Left lung (tissue), 10 donors: ENCODE results near the gene SLC12A7. TPM values are rescaled to one million over a fixed set of nuclear protein-coding genes. Genes with fewer than 3 reads are reported as not detected.
"Not testable (repeated sequence)": the region's sequence is repeated elsewhere in the genome, so short reads cannot be mapped to it uniquely, and the experiment has no call there.

ENCODE experiments used
- ATAC-seq: fragments of 200-7000 bp; cut with Tn5 transposase; one replicate; pipeline ENCODE4 v1.9.1; 2020; ENCODE audit warnings: moderate library complexity
- DNase-seq, 4 donors: peaks; one replicate each; pipeline ENCODE4 v3.0.0-alpha.2; 2013 to 2020
- H3K27ac ChIP-seq, 2 donors: fragments of 200-600 bp; sonication (generic) in 1 of 2; one replicate each; pipeline versions ENCODE4 v1.5.0 to v1.8.0; 2020 to 2021
- H3K27me3 ChIP-seq, 2 donors: fragments of 200-600 bp; sonication (generic) in 1 of 2; one replicate each; pipeline versions ENCODE4 v1.5.0 to v1.8.0; 2020 to 2021
- H3K36me3 ChIP-seq, 2 donors: fragments of 200-600 bp; sonication (generic) in 1 of 2; one replicate each; pipeline versions ENCODE4 v1.5.0 to v1.8.0; 2020 to 2021
- H3K4me1 ChIP-seq, 2 donors: fragments of 200-600 bp; one replicate each; pipeline ENCODE4 v1.8.0; 2021
- H3K4me3 ChIP-seq, 2 donors: fragments of 200-600 bp; sonication (generic) in 1 of 2; one replicate each; pipeline versions ENCODE4 v1.5.0 to v1.8.0; 2020 to 2021; ENCODE audit warnings: mild to moderate bottlenecking in 1 of 2
- H3K9me3 ChIP-seq, 2 donors: fragments of 200-600 bp; sonication (generic) in 1 of 2; one replicate each; pipeline versions ENCODE4 v1.5.0 to v1.8.0; 2020 to 2021
- intact Hi-C, 2 donors: fragments of 100-400 bp; cut with DNase I; formaldehyde crosslinking; loops; one replicate each; pipeline versions ENCODE4 v1.11.2 to v1.14.2; 2022
- polyA plus RNA-seq, 6 donors: library from polyadenylated mRNA; unstranded; fragments of 120-200 nt; gene quantifications; one replicate each; pipeline ENCODE4 v1.2.1, GENCODE V29; 2013; ENCODE audit not compliant: insufficient read length in 6 of 6
- total RNA-seq, 2 donors: library from RNA; stranded (reverse); fragmentation: NEBNext Ultra II Directional; extraction: Animal tissue kit (Norgen Biotek cat#: 25700); gene quantifications; one replicate each; pipeline ENCODE4 v1.2.1, GENCODE V29; 2021
- TF ChIP-seq, protein P1 (sequence below), 2 donors: fragments of 200-600 bp; sonication (generic) in 1 of 2; IDR thresholded peaks; one replicate each; pipeline versions ENCODE4 v1.5.0 to v1.8.0; 2021; ENCODE audit warnings: antibody characterized with exemption in 2 of 2
- donor health status: DM: no; HTN: yes; CAD: no.
- donor health status: DM: no; HTN: no; CAD: no.

Gene SLC12A7
- total and polyA plus RNA-seq, 8 donors: 28.1 to 45.0 (median 32.3) TPM

DNA sequence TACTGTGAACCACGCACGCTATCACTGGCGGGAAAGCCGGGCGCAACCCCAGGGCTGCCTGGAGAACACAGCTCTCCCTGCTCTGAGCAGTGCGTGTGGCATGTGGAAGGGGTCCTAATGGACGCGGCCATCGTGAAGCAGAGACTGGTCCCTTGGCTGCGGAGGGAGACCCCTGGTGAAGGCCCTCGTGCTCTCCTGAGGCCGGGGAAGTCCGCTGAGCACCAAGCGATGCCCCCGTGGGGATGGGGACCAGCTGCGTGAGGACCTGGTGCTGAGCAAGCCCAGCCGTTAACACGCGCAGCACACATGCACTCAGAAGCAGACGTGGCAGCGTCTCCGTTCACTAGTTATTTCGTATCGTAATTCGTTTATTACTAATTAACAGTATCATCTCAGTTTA lies 24.4 kb downstream of the SLC12A7 start:
- no peaks in the 10 kb centered on the region for H3K9me3 ChIP-seq
- DNase-seq: no peak
- H3K27ac ChIP-seq: no peak overlapping the region
- peaks cover 0 to 7% of the 10 kb centered on the region in 2 donors for H3K4me1 ChIP-seq
- no peak overlapping the region for H3K4me3 ChIP-seq
- H3K36me3 ChIP-seq: peaks cover 0 to 88% of the 10 kb centered on the region in 2 donors
- TF ChIP-seq, protein P1, sequence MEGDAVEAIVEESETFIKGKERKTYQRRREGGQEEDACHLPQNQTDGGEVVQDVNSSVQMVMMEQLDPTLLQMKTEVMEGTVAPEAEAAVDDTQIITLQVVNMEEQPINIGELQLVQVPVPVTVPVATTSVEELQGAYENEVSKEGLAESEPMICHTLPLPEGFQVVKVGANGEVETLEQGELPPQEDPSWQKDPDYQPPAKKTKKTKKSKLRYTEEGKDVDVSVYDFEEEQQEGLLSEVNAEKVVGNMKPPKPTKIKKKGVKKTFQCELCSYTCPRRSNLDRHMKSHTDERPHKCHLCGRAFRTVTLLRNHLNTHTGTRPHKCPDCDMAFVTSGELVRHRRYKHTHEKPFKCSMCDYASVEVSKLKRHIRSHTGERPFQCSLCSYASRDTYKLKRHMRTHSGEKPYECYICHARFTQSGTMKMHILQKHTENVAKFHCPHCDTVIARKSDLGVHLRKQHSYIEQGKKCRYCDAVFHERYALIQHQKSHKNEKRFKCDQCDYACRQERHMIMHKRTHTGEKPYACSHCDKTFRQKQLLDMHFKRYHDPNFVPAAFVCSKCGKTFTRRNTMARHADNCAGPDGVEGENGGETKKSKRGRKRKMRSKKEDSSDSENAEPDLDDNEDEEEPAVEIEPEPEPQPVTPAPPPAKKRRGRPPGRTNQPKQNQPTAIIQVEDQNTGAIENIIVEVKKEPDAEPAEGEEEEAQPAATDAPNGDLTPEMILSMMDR (IDR thresholded peaks at IDR 0.05): no peak
- intact Hi-C loops: no loop called here
- no peaks in the 10 kb centered on the region for H3K27me3 ChIP-seq
- ATAC-seq: no peak

DNA sequence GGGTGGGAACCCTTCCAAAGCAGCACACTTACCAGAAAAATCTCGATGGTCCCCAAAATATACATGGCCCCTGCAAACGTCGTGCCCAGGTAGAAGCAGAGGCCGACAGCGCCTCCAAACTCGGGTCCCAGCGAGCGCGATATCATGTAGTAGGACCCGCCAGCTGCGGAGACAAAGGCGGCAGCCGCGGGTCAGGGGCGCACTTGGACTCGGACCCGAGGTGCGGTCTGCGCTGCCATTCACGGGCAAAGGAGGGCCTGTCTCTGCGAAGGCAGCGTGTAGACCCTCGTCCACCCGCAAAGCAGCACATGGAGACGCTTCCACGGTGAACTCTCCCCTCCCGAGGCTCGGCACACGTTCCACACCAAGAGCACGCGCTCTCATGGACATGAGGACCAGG lies 25.0 kb downstream of the SLC12A7 start:
- Histone ChIP-seq H3K36me3 (peaks cover 0 to 83% of the 10 kb centered on the region in 2 donors), H3K4me3 (no peak overlapping the region), H3K27ac (no peak overlapping the region), H3K4me1 (peaks cover 0 to 4% of the 10 kb centered on the region in 2 donors), H3K27me3 (no peaks in the 10 kb centered on the region), H3K9me3 (no peaks in the 10 kb centered on the region)
- DNase-seq (no peak), ATAC-seq (no peak)
- TF ChIP-seq, protein P1 (IDR thresholded peaks at IDR 0.05): no peak
- intact Hi-C loops: no loop called here

DNA sequence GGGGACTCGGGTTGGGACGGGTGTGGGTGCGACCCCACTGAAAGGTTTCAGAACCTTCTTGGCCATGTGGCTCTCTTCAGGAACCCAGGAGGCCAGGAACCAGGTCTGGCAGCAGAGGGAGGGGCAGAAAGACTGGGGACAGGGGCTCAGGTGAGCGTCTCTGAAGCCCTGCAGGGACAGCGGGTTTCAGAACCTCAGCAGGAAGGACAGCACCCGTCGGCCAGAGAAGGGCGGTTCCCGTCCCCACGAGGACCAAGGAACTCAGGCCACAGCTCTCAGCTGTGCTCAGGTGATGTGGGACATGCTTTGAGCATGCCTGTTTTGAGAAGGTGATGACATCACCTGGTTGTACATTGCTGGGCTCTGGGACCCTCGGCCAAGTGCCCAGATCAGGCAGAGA lies 25.7 kb downstream of the SLC12A7 start:
- no peak overlapping the region for H3K4me3 ChIP-seq
- H3K36me3 ChIP-seq: peaks cover 0 to 83% of the 10 kb centered on the region in 2 donors
- ATAC-seq (no peak), DNase-seq (no peak)
- no peaks in the 10 kb centered on the region for H3K9me3 ChIP-seq
- intact Hi-C loops: no loop called here
- TF ChIP-seq, protein P1 (IDR thresholded peaks at IDR 0.05): no peak
- H3K27me3 ChIP-seq: no peaks in the 10 kb centered on the region
- no peaks in the 10 kb centered on the region for H3K4me1 ChIP-seq
- no peak overlapping the region for H3K27ac ChIP-seq

DNA sequence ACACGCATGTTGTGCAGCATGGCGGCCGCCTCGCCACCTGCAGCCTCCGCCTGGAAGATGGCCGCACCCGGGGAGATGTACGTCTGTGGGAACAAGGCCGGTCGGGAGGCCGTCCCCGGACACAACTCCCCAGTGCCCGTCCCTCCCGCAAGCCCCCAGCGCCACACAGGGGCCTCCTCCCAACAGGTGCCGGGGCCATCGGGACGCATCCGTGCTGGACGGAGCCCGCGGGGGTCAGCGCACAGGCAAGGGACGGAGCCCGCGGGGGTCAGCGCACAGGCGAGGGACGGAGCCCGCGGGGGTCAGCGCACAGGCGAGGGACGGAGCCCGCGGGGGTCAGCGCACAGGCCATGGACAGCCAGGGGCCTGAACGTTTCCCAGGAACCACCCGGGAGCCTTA lies 26.5 kb downstream of the SLC12A7 start:
- TF ChIP-seq, protein P1 (IDR thresholded peaks at IDR 0.05): no peak
- DNase-seq: no peak
- ATAC-seq: no peak
- H3K4me1 ChIP-seq: no peaks in the 10 kb centered on the region
- no peak overlapping the region for H3K27ac ChIP-seq
- no peaks in the 10 kb centered on the region for H3K9me3 ChIP-seq
- peaks cover 0 to 80% of the 10 kb centered on the region in 2 donors for H3K36me3 ChIP-seq
- no peak overlapping the region for H3K4me3 ChIP-seq
- intact Hi-C loops: no loop called here
- H3K27me3 ChIP-seq: no peaks in the 10 kb centered on the region

DNA sequence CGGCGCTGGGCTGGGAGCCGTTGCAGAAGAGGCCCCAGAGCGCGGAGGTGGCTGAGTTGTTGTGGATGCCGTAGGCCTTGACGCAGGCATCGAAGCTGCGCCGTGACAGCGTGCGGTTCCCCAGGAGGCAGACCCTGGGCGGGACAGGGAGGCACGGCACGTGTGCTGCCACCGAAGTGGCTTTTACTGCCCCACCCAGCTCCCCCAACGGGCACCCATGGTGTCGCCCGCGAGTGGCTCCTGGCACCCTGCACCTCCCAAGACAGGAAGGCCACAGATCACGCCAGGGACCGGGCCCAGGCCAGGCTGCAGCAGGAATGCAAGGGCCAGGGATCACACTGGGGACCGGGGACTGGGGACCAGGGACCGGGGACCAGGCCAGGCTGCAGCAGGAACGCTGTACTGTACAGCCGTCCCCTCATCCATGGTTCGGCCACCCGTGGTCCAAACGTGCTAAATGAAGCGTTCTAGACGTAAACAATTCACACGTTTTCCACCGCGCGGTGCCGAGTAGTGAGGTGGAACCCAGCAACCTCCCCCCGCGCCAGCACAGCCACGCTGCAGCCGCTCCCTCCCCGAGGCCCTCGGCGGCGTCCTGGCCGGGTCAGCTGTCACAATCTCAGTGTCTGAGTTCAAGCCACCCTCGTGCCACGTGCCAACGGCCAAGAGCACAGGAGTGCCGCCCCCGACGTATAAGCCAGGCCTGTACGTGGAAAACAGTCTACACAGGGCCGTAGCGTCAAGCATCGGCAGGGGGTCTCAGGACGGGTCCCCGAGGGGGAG lies 27.8 kb downstream of the SLC12A7 start:
- Histone ChIP-seq H3K27ac (no peak overlapping the region), H3K9me3 (no peaks in the 10 kb centered on the region), H3K4me3 (no peak overlapping the region), H3K27me3 (no peaks in the 10 kb centered on the region), H3K36me3 (peaks cover 0 to 86% of the 10 kb centered on the region in 2 donors), H3K4me1 (no peaks in the 10 kb centered on the region)
- TF ChIP-seq, protein P1 (IDR thresholded peaks at IDR 0.05): no peak
- ATAC-seq: no peak
- no peak for DNase-seq
- intact Hi-C loops: no loop called here

DNA sequence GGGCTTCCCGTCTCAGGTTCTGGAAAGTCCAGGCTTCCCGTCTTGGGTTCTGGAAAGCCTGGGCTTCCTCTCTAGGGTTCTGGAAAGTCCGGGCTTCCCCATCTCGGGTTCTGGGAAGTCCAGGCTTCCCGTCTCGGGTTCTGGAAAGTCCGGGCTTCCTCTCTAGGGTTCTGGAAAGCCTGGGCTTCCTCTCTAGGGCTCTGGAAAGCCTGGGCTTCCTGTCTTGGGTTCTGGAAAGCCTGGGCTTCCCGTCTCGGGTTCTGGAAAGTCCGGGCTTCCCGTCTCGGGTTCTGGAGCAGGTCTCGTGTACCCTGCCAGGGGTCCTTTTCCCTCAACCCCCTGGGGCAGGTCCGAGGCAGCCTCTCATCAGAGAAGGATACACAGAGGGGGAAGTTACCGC lies 28.8 kb downstream of the SLC12A7 start:
- ATAC-seq, H3K27ac ChIP-seq, H3K9me3 ChIP-seq, H3K27me3 ChIP-seq, intact Hi-C loops, DNase-seq, H3K4me3 ChIP-seq, H3K4me1 ChIP-seq: not testable (repeated sequence)
- peaks cover 0 to 85% of the 10 kb centered on the region in 2 donors for H3K36me3 ChIP-seq
